Activated T-cell treated with anti-CD3 and anti-CD28 coated beads, Interleukin-2, amount 50 U/mL, for 24 hours (primary cell): Measurements from ENCODE around the gene DTD1.
"Not testable (repeated sequence)": the region's sequence is repeated elsewhere in the genome, so short reads cannot be mapped to it uniquely, and the experiment has no call there.

Source experiments
- DNase-seq: peaks from one replicate; pipeline ENCODE4 v3.0.0-alpha.2; 2020
- H3K27ac Mint-ChIP-seq: 2 replicates; pipeline ENCODE4 v1.8.0; 2020; ENCODE audit warnings: mild to moderate bottlenecking, mixed read lengths
- H3K27me3 Mint-ChIP-seq: 2 replicates; pipeline ENCODE4 v1.8.0; 2020; ENCODE audit warnings: mixed read lengths
- H3K36me3 Mint-ChIP-seq: 2 replicates; pipeline ENCODE4 v1.8.0; 2020; ENCODE audit warnings: low read depth, mixed read lengths
- H3K4me1 Mint-ChIP-seq: 2 replicates; pipeline ENCODE4 v1.8.0; 2020; ENCODE audit warnings: low read depth, mixed read lengths
- H3K4me3 Mint-ChIP-seq: 2 replicates; pipeline ENCODE4 v1.8.0; 2020; ENCODE audit warnings: mild to moderate bottlenecking, moderate library complexity, mixed read lengths
- H3K9me3 Mint-ChIP-seq: 2 replicates; pipeline ENCODE4 v1.8.0; 2020; ENCODE audit warnings: mixed read lengths

Gene DTD1

GRCh38 chr20:18743665-18744440, 156.0 kb downstream of the DTD1 start:
- DNase-seq = no peak
- H3K27me3 Mint-ChIP-seq = no peaks in the 10 kb centered on the region
- peaks cover 3% of the 10 kb centered on the region for H3K4me1 Mint-ChIP-seq
- H3K9me3 Mint-ChIP-seq = no peaks in the 10 kb centered on the region
- H3K4me3 Mint-ChIP-seq = no peak overlapping the region
- H3K27ac Mint-ChIP-seq = no peak overlapping the region
- peaks cover 38% of the 10 kb centered on the region for H3K36me3 Mint-ChIP-seq

DNA sequence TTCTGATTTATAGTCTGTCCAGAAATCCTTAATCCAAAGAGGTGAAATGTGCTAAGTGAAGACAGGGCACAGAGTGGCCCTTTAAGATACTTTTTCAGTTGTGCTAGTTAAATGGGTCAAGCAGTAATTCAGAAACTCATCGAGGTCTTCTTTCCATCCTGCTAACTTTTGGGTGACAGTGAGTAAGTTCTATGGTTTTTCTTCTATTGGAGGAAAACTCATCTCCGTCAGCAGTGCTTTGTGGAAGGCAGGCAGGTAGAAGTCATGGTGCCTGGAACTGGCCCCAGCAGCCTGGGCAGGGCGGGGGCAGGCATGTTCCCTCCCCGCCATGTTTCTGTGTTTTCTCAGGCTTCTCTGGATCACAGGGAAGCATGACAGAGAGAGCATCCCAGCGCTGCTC, 159.2 kb downstream of the DTD1 start:
- DNase-seq = no peak
- Mint-ChIP-seq H3K9me3 (no peaks in the 10 kb centered on the region), H3K27ac (no peak overlapping the region), H3K4me1 (peaks cover 2% of the 10 kb centered on the region), H3K4me3 (no peak overlapping the region), H3K27me3 (no peaks in the 10 kb centered on the region), H3K36me3 (peaks cover 42% of the 10 kb centered on the region)

GRCh38 chr20:18748987-18749386, 161.1 kb downstream of the DTD1 start:
- Mint-ChIP-seq H3K9me3 (no peaks in the 10 kb centered on the region), H3K27me3 (no peaks in the 10 kb centered on the region), H3K36me3 (peaks cover 44% of the 10 kb centered on the region), H3K4me1 (peaks cover 4% of the 10 kb centered on the region), H3K4me3 (no peak overlapping the region), H3K27ac (no peak overlapping the region)
- DNase-seq = no peak

DNA sequence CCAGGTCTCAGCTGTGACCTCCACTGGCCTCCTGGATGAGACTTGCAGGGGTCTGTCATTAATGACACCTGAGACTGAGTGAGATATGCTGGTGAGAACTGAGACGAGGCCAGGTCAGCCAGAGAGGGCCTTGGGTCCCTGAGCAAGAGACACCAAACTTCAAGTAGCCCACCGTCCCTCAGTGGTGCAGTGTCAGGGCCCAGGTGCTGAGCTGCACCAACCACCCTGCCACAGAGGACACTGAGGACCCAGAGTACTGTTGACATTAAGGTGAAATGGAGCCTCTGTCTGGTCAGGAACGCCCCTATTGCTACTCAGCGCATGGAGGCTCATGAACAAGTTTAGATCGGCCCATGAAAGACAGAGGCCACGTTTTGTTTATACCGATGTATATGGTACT, 161.7 kb downstream of the DTD1 start:
- H3K4me3 Mint-ChIP-seq = no peak overlapping the region
- no peak for DNase-seq
- peaks cover 4% of the 10 kb centered on the region for H3K4me1 Mint-ChIP-seq
- H3K27me3 Mint-ChIP-seq = no peaks in the 10 kb centered on the region
- no peaks in the 10 kb centered on the region for H3K9me3 Mint-ChIP-seq
- peaks cover 43% of the 10 kb centered on the region for H3K36me3 Mint-ChIP-seq
- no peak overlapping the region for H3K27ac Mint-ChIP-seq

GRCh38 chr20:18750735-18751134, 162.9 kb downstream of the DTD1 start:
- Mint-ChIP-seq H3K27ac (no peak overlapping the region), H3K9me3 (no peaks in the 10 kb centered on the region), H3K4me3 (no peak overlapping the region), H3K36me3 (peaks cover 39% of the 10 kb centered on the region), H3K4me1 (peaks cover 4% of the 10 kb centered on the region), H3K27me3 (no peaks in the 10 kb centered on the region)
- no peak for DNase-seq

GRCh38 chr20:18754030-18754652, 166.3 kb downstream of the DTD1 start:
- peaks cover 25% of the 10 kb centered on the region for H3K36me3 Mint-ChIP-seq
- no peaks in the 10 kb centered on the region for H3K27me3 Mint-ChIP-seq
- no peak for DNase-seq
- H3K9me3 Mint-ChIP-seq = no peaks in the 10 kb centered on the region
- H3K4me1 Mint-ChIP-seq = peaks cover 2% of the 10 kb centered on the region
- H3K27ac Mint-ChIP-seq = no peak overlapping the region
- H3K4me3 Mint-ChIP-seq = no peak overlapping the region

DNA sequence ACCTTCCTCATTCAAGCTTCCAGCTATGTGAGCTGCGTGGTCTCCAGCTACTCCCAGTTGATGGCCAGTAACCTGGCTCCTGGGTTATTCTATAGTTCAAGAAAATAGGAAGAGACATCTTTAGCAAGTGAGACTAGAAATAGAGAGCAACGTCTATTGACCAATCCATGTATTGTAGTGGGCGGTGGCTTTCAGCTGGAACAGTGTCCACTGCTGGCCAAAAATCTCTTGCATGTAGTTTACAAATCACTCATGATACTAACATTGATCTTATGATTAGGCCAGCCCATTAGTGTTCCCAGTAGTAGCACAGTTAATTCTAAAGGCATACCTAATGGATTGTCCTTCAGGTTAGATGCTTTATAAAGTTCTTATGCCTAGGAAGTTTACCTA, 166.8 kb downstream of the DTD1 start:
- no peak for DNase-seq
- Mint-ChIP-seq H3K4me3 (no peak overlapping the region), H3K27ac (no peak overlapping the region), H3K36me3 (peaks cover 22% of the 10 kb centered on the region), H3K9me3 (no peaks in the 10 kb centered on the region), H3K27me3 (no peaks in the 10 kb centered on the region), H3K4me1 (peaks cover 2% of the 10 kb centered on the region)

- H3K27me3 Mint-ChIP-seq, H3K9me3 Mint-ChIP-seq, H3K4me3 Mint-ChIP-seq, DNase-seq, H3K27ac Mint-ChIP-seq, H3K4me1 Mint-ChIP-seq: not testable (repeated sequence)
- H3K36me3 Mint-ChIP-seq = peaks cover 36% of the 10 kb centered on the region
These were observed 173.0 kb downstream of the DTD1 start for GRCh38 chr20:18760852-18761251.

GRCh38 chr20:18767676-18768075, 179.8 kb downstream of the DTD1 start:
- no peak for DNase-seq
- Mint-ChIP-seq H3K27me3 (peaks cover 4% of the 10 kb centered on the region), H3K27ac (no peak overlapping the region)

DNA sequence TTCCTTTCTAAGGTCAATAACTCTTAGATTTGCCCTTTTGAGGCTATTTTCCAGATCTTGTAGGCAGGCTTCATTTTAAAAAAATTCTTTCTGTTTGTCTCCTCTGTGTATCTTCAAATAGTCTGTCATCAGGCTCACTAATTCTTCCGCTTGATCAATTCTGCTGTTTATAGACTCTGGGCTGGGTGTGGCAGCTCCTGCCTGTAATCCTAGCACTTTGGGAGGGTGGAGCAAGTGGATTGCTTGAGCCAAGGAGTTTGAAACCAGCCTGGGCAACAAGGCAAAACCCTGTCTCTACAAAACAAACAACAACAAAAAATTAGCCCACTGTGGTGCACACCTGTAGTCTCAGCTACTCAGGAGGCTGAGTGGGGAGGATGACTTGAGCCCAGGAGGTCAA, 185.7 kb downstream of the DTD1 start:
- no peaks in the 10 kb centered on the region for H3K36me3 Mint-ChIP-seq
- peaks cover 18% of the 10 kb centered on the region for H3K27me3 Mint-ChIP-seq
- no peaks in the 10 kb centered on the region for H3K4me1 Mint-ChIP-seq
- DNase-seq = no peak
- H3K4me3 Mint-ChIP-seq = no peak overlapping the region
- no peak overlapping the region for H3K27ac Mint-ChIP-seq
- no peaks in the 10 kb centered on the region for H3K9me3 Mint-ChIP-seq

More at GRCh38 chr20:18767676-18768075, 179.8 kb downstream of the DTD1 start:
- Mint-ChIP-seq H3K4me3 (no peak overlapping the region), H3K36me3 (peaks cover 17% of the 10 kb centered on the region), H3K9me3 (no peaks in the 10 kb centered on the region), H3K4me1 (no peaks in the 10 kb centered on the region)

- no peaks in the 10 kb centered on the region for H3K4me1 Mint-ChIP-seq
- no peak for DNase-seq
- no peak overlapping the region for H3K4me3 Mint-ChIP-seq
- no peaks in the 10 kb centered on the region for H3K9me3 Mint-ChIP-seq
- no peaks in the 10 kb centered on the region for H3K36me3 Mint-ChIP-seq
- peaks cover 18% of the 10 kb centered on the region for H3K27me3 Mint-ChIP-seq
- H3K27ac Mint-ChIP-seq = no peak overlapping the region
These were observed 186.4 kb downstream of the DTD1 start for GRCh38 chr20:18774207-18774606.

GRCh38 chr20:18775633-18776032, 187.8 kb downstream of the DTD1 start:
- H3K36me3 Mint-ChIP-seq = no peaks in the 10 kb centered on the region
- no peak overlapping the region for H3K4me3 Mint-ChIP-seq
- no peaks in the 10 kb centered on the region for H3K4me1 Mint-ChIP-seq
- DNase-seq = no peak
- no peaks in the 10 kb centered on the region for H3K9me3 Mint-ChIP-seq
- H3K27me3 Mint-ChIP-seq = peaks cover 18% of the 10 kb centered on the region
- no peak overlapping the region for H3K27ac Mint-ChIP-seq

- Mint-ChIP-seq H3K4me3 (no peak overlapping the region), H3K27me3 (peaks cover 10% of the 10 kb centered on the region), H3K4me1 (no peaks in the 10 kb centered on the region), H3K9me3 (no peaks in the 10 kb centered on the region), H3K27ac (no peak overlapping the region), H3K36me3 (no peaks in the 10 kb centered on the region)
- DNase-seq = no peak
These were observed 191.0 kb downstream of the DTD1 start for GRCh38 chr20:18778690-18779392.

DNA sequence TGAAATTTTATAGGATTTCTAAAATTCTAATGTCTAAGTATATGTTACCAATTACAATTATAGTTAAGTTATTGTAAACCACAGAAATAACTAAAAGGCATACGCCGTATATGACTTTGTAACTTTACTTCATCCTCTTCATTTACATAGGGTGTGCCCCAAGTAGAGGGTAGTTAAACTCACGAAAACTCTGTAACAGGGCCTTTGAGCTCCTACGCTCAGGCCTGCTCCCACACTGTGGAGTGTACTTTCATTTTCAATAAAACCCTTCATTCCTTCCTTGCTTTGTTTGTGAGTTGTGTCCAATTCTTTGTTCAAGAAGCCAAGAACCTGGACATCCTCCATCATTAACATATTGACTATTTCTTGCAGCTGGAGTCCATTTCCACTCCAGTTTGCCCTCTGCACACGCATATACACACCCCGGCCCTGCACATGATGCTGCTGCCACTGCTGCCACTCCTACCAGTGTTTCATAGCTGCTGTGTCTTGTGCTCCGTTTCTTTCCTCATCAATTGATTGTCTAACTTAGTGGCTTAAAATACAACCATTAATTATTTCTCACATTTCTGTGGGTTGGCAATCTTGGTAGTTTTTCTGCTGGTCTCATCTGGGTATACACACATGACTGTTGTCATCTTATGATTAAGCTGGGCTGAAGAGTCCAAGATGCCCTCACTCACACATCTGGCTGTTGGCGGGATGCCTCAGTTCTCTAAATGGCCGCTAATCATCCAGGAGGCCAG, 192.7 kb downstream of the DTD1 start:
- Mint-ChIP-seq H3K27ac (no peak overlapping the region), H3K4me3 (no peak overlapping the region), H3K36me3 (no peaks in the 10 kb centered on the region), H3K4me1 (no peaks in the 10 kb centered on the region), H3K27me3 (peaks cover 5% of the 10 kb centered on the region), H3K9me3 (no peaks in the 10 kb centered on the region)
- DNase-seq = no peak
